Pancreas (tissue), 10 donors: Measurements from ENCODE around the gene AGBL4. TPM values are rescaled to one million over a fixed set of nuclear protein-coding genes. Genes with fewer than 3 reads are reported as not detected.

Source experiments
- ATAC-seq, 4 donors: fragments of 200-7000 bp; cut with Tn5 transposase; one replicate each; pipeline versions ENCODE4 v1.8.0 to v1.9.1; 2020; ENCODE audit warnings: mild to moderate bottlenecking in 4 of 4, moderate library complexity in 4 of 4
- DNase-seq, 6 donors: peaks; one replicate each; pipeline ENCODE4 v3.0.0-alpha.2; 2020
- FAIRE-seq: peaks from 2 replicates; lab custom pipeline; 2012; peaks lifted over from hg19 to GRCh38; lab: Jason Lieb, UNC
- H3K27ac ChIP-seq, 4 donors: fragments of 200-600 bp; sonication (generic); 1 replicate in 3 of 4; 2 replicates in 1 of 4; pipeline versions ENCODE4 v1.5.0 to v1.8.0; 2020
- H3K27me3 ChIP-seq, 4 donors: fragments of 200-600 bp; one replicate each; pipeline ENCODE4 v1.8.0; 2021
- H3K36me3 ChIP-seq, 3 donors: fragments of 200-600 bp; sonication (generic) in 1 of 3; one replicate each; pipeline versions ENCODE4 v1.5.0 to v1.8.0; 2020 to 2021
- H3K4me1 ChIP-seq, 3 donors: fragments of 200-600 bp; one replicate each; pipeline ENCODE4 v1.8.0; 2021
- H3K4me3 ChIP-seq, 4 donors: fragments of 200-600 bp; sonication (generic) in 2 of 4; one replicate each; pipeline versions ENCODE4 v1.5.0 to v1.8.0; 2020 to 2021
- H3K9me3 ChIP-seq, 4 donors: fragments of 200-600 bp; one replicate each; pipeline ENCODE4 v1.8.0; 2021
- WGBS, 2 donors: extraction: QIAGEN DNeasy Blood & Tissue Kit; methylation state at CpG; one replicate each; pipeline ENCODE4 v1.1.7; 2013; 5-methylcytosine and 5-hydroxymethylcytosine counted together
- intact Hi-C, 3 donors: fragments of 100-400 bp; cut with DNase I; formaldehyde crosslinking; loops; one replicate each; pipeline versions ENCODE4 v1.11.1 to v1.14.2; 2022
- polyA plus RNA-seq, 2 donors: library from polyadenylated mRNA; stranded (reverse); fragments of 200-250 nt; gene quantifications; one replicate each; pipeline ENCODE4 v1.2.3, GENCODE V29; 2013
- total RNA-seq, 6 donors: library from RNA; stranded (reverse); fragmentation: NEBNext Ultra II Directional in 4 of 6; extraction: Animal tissue kit (Norgen Biotek cat#: 25700) in 4 of 6; gene quantifications; one replicate each; pipeline versions ENCODE4 v1.2.1 to v1.2.4, GENCODE V29; 2021 to 2023
- TF ChIP-seq, protein P1 (sequence below), 4 donors: fragments of 200-600 bp; sonication (generic) in 3 of 4; IDR thresholded peaks; one replicate each; pipeline versions ENCODE4 v1.5.0 to v1.8.0; 2021; ENCODE audit warnings: antibody characterized with exemption in 4 of 4
- donor health status: healthy with polysubstance abuse.
- donor health status: DM: no; HTN: no; CAD: no; lungs with moderate emphysema.
- donor health status: DM: no; HTN: no; CAD: no.
- donor health status: control.
- donor health status: control.
- donor health status: Bipolar disorder and iron deficiency.
- donor health status: DM: yes; HTN: yes; CAD: no.
- donor health status: DM: no; HTN: no; CAD: no.
- donor health status: DM: no; HTN: no; CAD: no.
- donor health status: DM: yes; HTN: yes; CAD: no.

The AGBL4 gene
- total and polyA plus RNA-seq, 8 donors, result 0.15 to 1.2 (median 0.59) TPM

DNA sequence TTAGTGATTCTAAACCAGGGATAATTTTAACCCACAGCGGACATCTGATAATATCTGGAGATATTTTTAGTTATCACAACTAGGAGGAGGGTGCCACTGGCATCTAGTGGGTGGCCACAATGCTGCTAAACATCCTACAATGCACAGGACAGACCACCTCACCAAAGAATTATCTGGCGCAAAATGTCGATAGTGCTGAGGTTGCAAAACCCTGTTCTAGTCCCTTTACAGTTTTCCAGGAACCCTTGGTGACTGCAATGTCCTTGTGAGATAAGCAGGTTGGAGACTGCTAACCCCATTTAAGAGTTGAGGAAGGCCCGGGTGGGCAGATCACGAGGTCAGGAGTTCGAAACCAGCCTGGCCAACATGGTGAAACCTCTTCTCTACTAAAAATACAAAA is 1083.9 kb downstream of the AGBL4 start:
- ATAC-seq, result no peak
- TF ChIP-seq, protein P1, sequence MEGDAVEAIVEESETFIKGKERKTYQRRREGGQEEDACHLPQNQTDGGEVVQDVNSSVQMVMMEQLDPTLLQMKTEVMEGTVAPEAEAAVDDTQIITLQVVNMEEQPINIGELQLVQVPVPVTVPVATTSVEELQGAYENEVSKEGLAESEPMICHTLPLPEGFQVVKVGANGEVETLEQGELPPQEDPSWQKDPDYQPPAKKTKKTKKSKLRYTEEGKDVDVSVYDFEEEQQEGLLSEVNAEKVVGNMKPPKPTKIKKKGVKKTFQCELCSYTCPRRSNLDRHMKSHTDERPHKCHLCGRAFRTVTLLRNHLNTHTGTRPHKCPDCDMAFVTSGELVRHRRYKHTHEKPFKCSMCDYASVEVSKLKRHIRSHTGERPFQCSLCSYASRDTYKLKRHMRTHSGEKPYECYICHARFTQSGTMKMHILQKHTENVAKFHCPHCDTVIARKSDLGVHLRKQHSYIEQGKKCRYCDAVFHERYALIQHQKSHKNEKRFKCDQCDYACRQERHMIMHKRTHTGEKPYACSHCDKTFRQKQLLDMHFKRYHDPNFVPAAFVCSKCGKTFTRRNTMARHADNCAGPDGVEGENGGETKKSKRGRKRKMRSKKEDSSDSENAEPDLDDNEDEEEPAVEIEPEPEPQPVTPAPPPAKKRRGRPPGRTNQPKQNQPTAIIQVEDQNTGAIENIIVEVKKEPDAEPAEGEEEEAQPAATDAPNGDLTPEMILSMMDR (IDR thresholded peaks at IDR 0.05), result no peak
- DNase-seq, result no peak
- Histone ChIP-seq H3K4me3 (no peak overlapping the region), H3K36me3 (no peaks in the 10 kb centered on the region), H3K9me3 (no peaks in the 10 kb centered on the region), H3K27ac (no peak overlapping the region), H3K27me3 (no peaks in the 10 kb centered on the region), H3K4me1 (no peaks in the 10 kb centered on the region)
- intact Hi-C loops, result no loop called here
- WGBS, 2 donors, result 73 to 84% methylated on average over 6 of the region's 6 CpGs
- FAIRE-seq, result no peak

DNA sequence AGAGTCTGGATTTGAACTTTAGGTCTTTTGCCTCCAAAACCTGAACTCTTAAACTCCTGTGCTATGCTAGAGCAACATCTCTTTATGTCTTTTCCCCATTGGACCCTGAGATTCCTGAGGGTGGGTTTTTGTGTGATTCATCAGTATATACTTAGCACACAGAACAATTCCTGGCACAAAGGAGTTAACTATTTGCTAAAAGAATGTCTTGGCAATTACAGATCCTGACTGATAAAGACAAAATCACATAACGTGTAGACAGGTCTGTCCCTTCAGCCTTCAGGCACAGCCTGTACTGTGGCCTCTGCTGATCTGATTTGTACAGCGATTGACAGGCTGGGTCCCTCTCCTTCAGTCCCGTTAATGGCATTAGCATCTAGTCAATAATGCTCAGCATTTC is 1084.7 kb downstream of the AGBL4 start:
- H3K27me3 ChIP-seq, result no peaks in the 10 kb centered on the region

DNA sequence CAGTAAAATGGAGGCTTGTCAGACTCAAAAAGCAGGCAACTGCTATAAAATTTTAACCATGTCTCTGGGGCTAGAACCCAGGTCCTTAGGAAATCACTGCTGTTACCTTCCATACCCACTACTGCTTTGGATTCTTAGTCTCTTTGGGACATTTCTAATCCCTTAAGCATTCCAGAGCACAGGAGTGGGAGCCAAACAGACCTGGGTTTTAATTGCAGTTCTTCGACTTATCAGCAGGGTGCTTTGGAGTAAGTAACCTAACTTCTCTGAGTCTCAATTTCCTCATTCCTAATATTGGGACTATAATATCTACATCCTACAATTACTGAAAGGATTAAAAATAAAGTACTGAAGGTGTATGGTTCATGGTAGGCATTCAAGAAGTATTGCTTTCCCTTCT is 1086.0 kb downstream of the AGBL4 start:
- Histone ChIP-seq H3K27me3 (no peaks in the 10 kb centered on the region), H3K27ac (no peak overlapping the region), H3K4me3 (no peak overlapping the region), H3K36me3 (no peaks in the 10 kb centered on the region), H3K4me1 (no peaks in the 10 kb centered on the region), H3K9me3 (no peaks in the 10 kb centered on the region)
- DNase-seq (no peak), ATAC-seq (no peak), FAIRE-seq (no peak)
- WGBS, 2 donors, result 69 to 75% methylated on average over 1 of the region's 1 CpG
- TF ChIP-seq, protein P1 (IDR thresholded peaks at IDR 0.05), result no peak
- intact Hi-C loops, result no loop called here

More for the DNA sequence above, 1084.7 kb downstream of the AGBL4 start:
- no peak overlapping the region for H3K27ac ChIP-seq
- intact Hi-C loops, result no loop called here
- H3K4me1 ChIP-seq, result no peaks in the 10 kb centered on the region
- no peaks in the 10 kb centered on the region for H3K36me3 ChIP-seq
- no peak for ATAC-seq
- TF ChIP-seq, protein P1 (IDR thresholded peaks at IDR 0.05), result no peak
- no peaks in the 10 kb centered on the region for H3K9me3 ChIP-seq
- WGBS, 2 donors, result 41 to 46% methylated on average over 3 of the region's 3 CpGs
- no peak overlapping the region for H3K4me3 ChIP-seq
- FAIRE-seq, result no peak
- DNase-seq, result no peak

DNA sequence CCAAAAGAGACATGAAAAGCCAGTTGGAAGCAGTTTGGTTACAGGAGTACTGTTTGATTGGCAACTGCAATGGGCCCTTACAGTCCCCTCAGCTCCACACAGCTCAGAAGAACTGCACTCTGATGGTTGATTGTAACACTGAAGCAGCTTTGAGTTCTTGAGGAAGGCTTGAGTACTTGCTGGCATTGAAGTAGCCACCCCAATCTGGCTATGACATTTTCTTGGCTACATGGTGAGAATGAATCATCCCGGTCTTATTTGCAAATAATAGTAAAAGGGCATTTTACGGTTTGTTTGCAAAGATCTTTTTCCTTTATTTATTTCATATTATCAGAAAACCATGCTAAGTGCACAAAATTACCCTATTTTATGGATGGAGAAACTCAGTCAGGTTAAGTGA is 1087.3 kb downstream of the AGBL4 start:
- Histone ChIP-seq H3K27me3 (no peaks in the 10 kb centered on the region), H3K9me3 (no peaks in the 10 kb centered on the region), H3K4me3 (no peak overlapping the region), H3K4me1 (no peaks in the 10 kb centered on the region), H3K36me3 (no peaks in the 10 kb centered on the region), H3K27ac (no peak overlapping the region)
- WGBS, 2 donors, result 59 to 85% methylated on average over 2 of the region's 2 CpGs
- TF ChIP-seq, protein P1 (IDR thresholded peaks at IDR 0.05), result no peak
- intact Hi-C loops, result no loop called here
- no peak for DNase-seq
- no peak for ATAC-seq
- FAIRE-seq, result no peak

DNA sequence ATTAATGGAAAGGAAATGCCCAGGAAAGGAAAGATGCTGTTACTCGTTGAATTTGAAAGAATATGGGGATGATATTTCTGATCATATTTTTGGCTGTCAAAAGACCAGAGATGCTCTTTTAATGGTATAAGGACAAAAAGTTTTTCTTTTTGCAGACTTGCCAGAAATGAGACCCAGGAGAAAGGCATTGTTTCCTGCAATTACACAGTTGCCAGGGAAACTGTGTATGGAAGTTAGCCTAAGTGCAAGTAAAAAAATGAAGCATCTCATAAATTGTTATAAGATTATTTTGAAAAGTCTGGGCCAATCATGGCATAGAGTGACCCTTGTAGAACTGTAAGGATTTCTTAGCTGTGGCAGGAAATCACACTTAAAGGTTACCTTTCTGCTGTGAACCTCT is 1091.4 kb downstream of the AGBL4 start:
- intact Hi-C loops, result no loop called here
- Histone ChIP-seq H3K4me1 (no peaks in the 10 kb centered on the region), H3K27me3 (no peaks in the 10 kb centered on the region), H3K36me3 (no peaks in the 10 kb centered on the region), H3K27ac (no peak overlapping the region), H3K4me3 (no peak overlapping the region), H3K9me3 (no peaks in the 10 kb centered on the region)
- no peak for DNase-seq
- 46 to 59% methylated on average over 1 of the region's 1 CpG for WGBS, 2 donors
- FAIRE-seq, result no peak
- TF ChIP-seq, protein P1 (IDR thresholded peaks at IDR 0.05), result no peak
- no peak for ATAC-seq
